Measurements from ENCODE around the gene NMNAT2. TPM values are rescaled to one million over a fixed set of nuclear protein-coding genes. Genes with fewer than 3 reads are reported as not detected.

NMNAT2 gene
- total and polyA plus RNA-seq, 2 of the 13 experiments (the other 11 are each of a cell fraction or from before 2014, with no cell fraction given) = not detected

- Histone ChIP-seq H3K9me3 (ENCODE audit: low read length) (no peaks in the 10 kb centered on the region), H3K27ac (ENCODE audit: extremely low read length, insufficient read depth, low read length) (no peak overlapping the region), H3K4me2 (ENCODE audit: low read depth, low read length) (no peak overlapping the region), H3K9ac (ENCODE audit: insufficient read depth, low read depth, low read length) (no peak overlapping the region), H4K20me1 (ENCODE audit: insufficient read depth, low read length) (no peaks in the 10 kb centered on the region), H3K36me3 (replicated peaks in 1 of 2; ENCODE audit: control insufficient read depth in 1 of 2, insufficient read depth in 2 of 2, low read length in 2 of 2) (no peaks in the 10 kb centered on the region), H3K27me3 (ENCODE audit: control insufficient read depth in 1 of 2, insufficient read depth in 2 of 2, low read length in 2 of 2) (peaks cover 0 to 21% of the 10 kb centered on the region in 2 experiments; a peak in 4 of 5 replicates), H2AFZ (ENCODE audit: low read length) (no peak overlapping the region), H3K79me2 (ENCODE audit: insufficient read depth, low read length) (no peaks in the 10 kb centered on the region), H3K4me3 (replicated peaks in 1 of 3; ENCODE audit: insufficient read depth in 1 of 3, low read depth in 2 of 3, low read length in 3 of 3) (no peak overlapping the region), H3K4me1 (ENCODE audit: insufficient read depth, low read length) (no peaks in the 10 kb centered on the region)
- intact Hi-C loops (cut with micrococcal nuclease; ENCODE audit: unreplicated experiment) = no loop called here
- no peak for TF ChIP-seq PHB2 (IDR thresholded peaks at IDR 0.05; ENCODE audit: partially characterized antibody)
- TF ChIP-seq GMEB2 (CRISPR knock-in tag; IDR thresholded peaks at IDR 0.05; ENCODE audit: low read depth) = no peak
- TF ChIP-seq HCFC1 (IDR thresholded peaks at IDR 0.05; ENCODE audit: low read depth, low read length) = no peak
- TF ChIP-seq ZNF749 (CRISPR knock-in tag; IDR thresholded peaks at IDR 0.05; ENCODE audit: borderline replicate concordance) = no peak
- peak in 1 of 2 experiments; percentile 67; a peak in 2 of 4 replicates for TF ChIP-seq MAFK (conservative IDR thresholded peaks at IDR 0.05 in 1 of 2, IDR thresholded peaks at IDR 0.05 in 1 of 2; ENCODE audit: low read length in 2 of 2)
- no peak for TF ChIP-seq ZNF564 (CRISPR knock-in tag; IDR thresholded peaks at IDR 0.05)
- TF ChIP-seq SP1 (IDR thresholded peaks at IDR 0.05) = no peak
- TF ChIP-seq SP1 (CRISPR knock-in tag; IDR thresholded peaks at IDR 0.05) = no peak
- TF ChIP-seq ZFP1 (CRISPR knock-in tag; IDR thresholded peaks at IDR 0.05) = no peak
- no peak for TF ChIP-seq FOSL2 (CRISPR knock-in tag; IDR thresholded peaks at IDR 0.05)
- peak; percentile 48; the same call in 1 of the 2 replicates for TF ChIP-seq MAFF (IDR thresholded peaks at IDR 0.05; ENCODE audit: low read depth, low read length)
- no peak for TF ChIP-seq ZNF598 (CRISPR knock-in tag; IDR thresholded peaks at IDR 0.05; ENCODE audit: borderline replicate concordance)
- ATAC-seq (no peak), DNase-seq (ENCODE audit: low spot score) (no peak), FAIRE-seq (no peak)
- CTCF ChIA-PET (ENCODE audit: low intra/inter-chr PET ratio, low total read pairs) = no interaction called here
- WGBS (ENCODE audit: low lambda C conversion rate) = 0% methylated on average over 1 of the region's 1 CpG
- BruUV-seq (replicated peaks) = no TSS peak
- POLR2A ChIA-PET = no interaction called here
- in situ Hi-C loops (cut with HindIII; ENCODE audit: extremely low pct_ligation_motif_present, low pct_unique_long_range_greater_than_20kb) = no loop called here
These were observed 117.4 kb downstream of the NMNAT2 start for GRCh38 chr1:183300828-183301227.

Data from HepG2 (cell line).